ENCODE data around the gene EPS8.

Gene EPS8

DNA sequence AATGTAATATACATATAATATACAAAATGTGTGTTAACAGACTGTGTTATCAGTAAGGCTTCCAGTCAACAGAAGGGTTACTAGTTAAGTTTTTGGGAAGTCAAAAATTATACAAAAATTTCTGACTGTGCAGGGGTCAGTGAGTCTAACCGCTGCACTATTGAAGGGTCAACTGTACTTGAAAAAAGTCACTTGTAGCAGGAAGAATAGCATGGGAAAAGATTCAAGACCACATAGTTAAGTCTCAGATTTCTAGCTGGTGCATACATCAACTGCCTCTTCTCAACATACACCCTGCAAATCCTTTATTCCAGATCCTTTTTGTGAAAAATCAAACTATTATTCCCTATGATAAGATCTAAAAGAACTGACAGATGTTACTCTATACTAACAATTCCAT is 5.9 kb downstream of the EPS8 start:
- TF ChIP-seq, protein P1, sequence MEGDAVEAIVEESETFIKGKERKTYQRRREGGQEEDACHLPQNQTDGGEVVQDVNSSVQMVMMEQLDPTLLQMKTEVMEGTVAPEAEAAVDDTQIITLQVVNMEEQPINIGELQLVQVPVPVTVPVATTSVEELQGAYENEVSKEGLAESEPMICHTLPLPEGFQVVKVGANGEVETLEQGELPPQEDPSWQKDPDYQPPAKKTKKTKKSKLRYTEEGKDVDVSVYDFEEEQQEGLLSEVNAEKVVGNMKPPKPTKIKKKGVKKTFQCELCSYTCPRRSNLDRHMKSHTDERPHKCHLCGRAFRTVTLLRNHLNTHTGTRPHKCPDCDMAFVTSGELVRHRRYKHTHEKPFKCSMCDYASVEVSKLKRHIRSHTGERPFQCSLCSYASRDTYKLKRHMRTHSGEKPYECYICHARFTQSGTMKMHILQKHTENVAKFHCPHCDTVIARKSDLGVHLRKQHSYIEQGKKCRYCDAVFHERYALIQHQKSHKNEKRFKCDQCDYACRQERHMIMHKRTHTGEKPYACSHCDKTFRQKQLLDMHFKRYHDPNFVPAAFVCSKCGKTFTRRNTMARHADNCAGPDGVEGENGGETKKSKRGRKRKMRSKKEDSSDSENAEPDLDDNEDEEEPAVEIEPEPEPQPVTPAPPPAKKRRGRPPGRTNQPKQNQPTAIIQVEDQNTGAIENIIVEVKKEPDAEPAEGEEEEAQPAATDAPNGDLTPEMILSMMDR (IDR thresholded peaks at IDR 0.05; ENCODE audit: low read depth, low read length) = no peak
- DNase-seq (ENCODE audit: extremely low read depth, low read depth) = no peak

DNA sequence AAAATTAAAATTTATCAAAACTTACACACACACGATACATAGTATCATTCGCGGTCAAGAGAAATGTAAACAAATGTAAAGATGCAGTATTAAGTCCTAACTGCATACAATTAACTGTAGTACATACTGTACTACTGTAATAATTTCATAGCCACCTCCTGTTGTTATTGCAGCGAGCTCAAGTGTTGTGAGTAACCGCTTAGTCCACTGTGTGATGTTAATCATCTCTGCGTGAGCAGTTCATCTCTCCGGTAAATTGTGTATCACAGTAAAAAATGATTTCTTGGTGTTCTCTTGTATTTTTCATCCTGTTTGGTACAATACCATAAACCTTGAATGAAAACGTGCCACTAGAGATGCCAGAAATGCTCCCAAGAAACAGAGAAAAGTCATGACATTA is 6.5 kb downstream of the EPS8 start:
- TF ChIP-seq, protein P1 (IDR thresholded peaks at IDR 0.05; ENCODE audit: low read depth, low read length) = no peak
- DNase-seq (ENCODE audit: extremely low read depth, low read depth) = no peak

DNA sequence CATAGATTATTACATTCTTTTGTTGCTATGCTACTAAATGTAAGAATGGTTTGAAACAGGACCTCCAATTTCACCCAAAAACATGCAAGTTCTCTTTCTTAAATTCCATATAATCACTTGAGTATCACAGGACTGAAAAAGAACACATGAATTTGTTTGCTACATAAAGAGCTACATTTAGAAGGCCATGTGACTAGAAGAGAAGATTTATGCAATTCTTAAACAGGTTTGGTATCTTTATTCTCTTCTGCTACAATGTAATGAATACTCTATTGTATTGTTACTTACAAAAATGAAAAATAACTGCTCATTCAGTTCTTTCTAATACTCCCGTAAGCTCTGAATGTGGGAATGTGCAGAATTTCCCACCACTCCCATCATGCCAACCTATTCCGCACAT is 9.3 kb downstream of the EPS8 start:
- TF ChIP-seq, protein P1 (IDR thresholded peaks at IDR 0.05; ENCODE audit: low read depth, low read length) = no peak
- DNase-seq (ENCODE audit: extremely low read depth, low read depth) = no peak

DNA sequence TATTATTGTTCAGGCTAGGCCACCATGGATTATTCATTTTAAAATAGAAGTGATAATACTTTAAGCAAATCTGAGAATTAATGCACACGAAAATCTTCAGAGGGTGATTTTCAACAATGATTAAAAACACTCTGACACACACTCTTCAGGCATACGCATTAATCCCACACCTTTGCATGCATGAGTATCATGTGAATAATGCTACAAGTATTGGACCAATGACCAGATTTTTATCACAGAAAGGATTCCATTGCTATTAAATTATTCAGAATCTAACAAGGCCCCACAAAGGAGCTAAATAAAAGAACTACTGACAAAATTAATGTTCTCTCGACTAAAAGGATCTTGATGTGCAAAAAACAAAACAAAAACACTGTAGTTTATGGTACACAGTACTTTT is 11.1 kb downstream of the EPS8 start:
- DNase-seq (ENCODE audit: extremely low read depth, low read depth) = no peak
- TF ChIP-seq, protein P1 (IDR thresholded peaks at IDR 0.05; ENCODE audit: low read depth, low read length) = no peak

DNA sequence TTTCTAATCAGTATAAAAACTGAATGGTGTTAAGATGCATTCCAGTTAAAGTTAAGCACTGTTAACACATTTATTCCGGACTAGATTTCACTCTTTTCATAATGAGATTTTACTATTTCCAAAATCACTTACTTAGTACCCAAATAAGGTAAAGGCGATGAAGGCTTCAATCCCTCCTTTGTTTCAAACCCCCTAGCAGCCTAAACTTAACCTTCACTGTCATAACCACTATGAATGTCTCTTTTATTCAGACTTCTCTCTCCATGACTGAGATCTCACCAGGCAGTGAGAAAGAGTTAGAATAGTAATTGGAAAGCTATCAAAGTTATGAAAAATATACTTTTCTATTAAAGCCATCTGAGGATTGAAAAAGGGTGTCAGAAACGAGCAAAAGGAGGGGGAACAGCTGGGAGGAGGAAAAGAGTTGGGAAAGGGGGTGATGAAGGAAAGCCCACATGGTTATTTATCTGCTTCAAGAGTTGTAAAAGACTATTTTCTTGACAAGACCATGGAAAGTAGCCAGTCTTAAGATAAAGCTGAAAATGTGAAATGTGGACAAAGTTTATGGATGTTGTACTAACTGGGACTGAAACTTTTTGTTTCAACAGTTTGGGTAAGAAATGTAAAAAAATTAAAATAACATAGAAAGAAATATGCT is 11.7 kb downstream of the EPS8 start:
- TF ChIP-seq, protein P1 (IDR thresholded peaks at IDR 0.05; ENCODE audit: low read depth, low read length) = no peak
- no peak for DNase-seq (ENCODE audit: extremely low read depth, low read depth)

DNA sequence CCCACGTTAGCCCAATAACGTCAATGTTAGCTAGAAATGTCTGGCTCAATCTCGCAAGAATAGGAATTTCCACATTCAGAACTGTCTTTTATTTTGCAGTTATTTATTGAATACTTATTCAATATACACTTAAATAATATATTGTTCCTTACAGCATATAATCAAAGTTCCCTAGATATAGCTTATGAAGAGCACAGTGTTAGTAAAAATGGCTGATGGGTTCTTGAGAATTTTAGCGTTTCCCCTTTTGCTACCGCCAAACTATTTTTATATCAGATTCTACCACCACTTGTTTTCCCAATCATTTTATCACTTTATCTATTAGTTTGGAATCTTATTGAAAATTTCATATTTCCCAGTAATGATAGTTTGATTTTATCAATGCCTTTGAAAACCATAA is 12.7 kb downstream of the EPS8 start:
- no peak for DNase-seq (ENCODE audit: extremely low read depth, low read depth)

DNA sequence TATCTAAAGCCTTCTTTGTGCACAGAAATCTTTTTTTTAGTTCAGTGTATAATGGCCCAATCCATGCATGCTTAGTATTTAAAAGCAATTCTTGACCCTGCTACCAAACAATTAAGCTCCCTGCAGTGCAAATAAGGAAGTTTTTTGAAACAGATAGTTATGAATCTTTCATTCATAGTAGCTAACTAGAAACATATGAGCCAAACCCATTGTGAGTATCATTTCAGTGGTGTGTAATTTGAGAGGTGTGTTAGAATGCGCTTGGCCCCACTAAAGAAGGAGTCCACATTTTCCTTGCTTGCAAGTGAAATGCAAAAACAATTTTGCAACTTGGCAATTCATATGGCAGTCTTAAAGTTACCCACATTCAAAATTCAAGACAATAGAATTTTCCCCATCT is 14.4 kb downstream of the EPS8 start:
- TF ChIP-seq, protein P1 (IDR thresholded peaks at IDR 0.05; ENCODE audit: low read depth, low read length) = no peak
- peak; percentile 67 for DNase-seq (ENCODE audit: extremely low read depth, low read depth)

More for the DNA sequence above, 12.7 kb downstream of the EPS8 start:
- TF ChIP-seq, protein P1 (IDR thresholded peaks at IDR 0.05; ENCODE audit: low read depth, low read length) = no peak
